ENCODE data around the gene BCLAF3. TPM values are rescaled to one million over a fixed set of nuclear protein-coding genes. Genes with fewer than 3 reads are reported as not detected.

The BCLAF3 gene
- total and polyA plus RNA-seq, 2 experiments from 2014 or later = 3.7 to 4.8 TPM

DNA sequence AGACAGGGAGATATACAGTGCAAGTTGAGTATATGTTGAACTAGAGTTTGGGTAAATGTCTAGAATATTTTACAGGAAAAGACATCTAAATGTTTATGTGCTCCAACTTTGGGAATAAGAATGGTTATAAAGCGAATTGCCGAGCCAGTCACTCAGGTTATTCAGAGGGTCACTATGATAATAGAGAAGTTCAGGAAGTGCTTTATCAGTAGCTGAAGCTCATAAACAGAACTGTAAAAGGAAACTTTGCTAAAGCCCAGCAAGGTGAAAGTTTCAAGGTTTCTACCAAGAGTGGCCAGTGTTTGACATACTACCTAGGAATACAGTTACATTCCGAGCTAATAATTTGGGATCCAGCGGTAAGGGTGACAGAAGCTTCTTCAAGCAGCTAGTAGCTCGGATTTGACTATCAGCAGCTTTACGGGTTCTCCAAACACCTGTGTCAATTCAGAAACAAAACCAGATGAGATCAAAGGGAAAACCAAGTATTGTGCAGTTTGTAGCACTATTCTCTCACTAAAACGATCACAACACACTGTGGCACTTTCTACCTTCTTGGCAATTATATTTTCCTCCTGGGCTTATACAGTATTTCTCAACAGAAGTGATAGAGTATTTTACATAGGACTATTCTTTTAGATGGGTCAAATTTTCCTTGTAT lies 17.2 kb upstream of the BCLAF3 start:
- Histone ChIP-seq H3K4me2 (ENCODE audit: unreplicated experiment) (no peak overlapping the region), H3K4me3 (no peak overlapping the region), H3K9me2 (ENCODE audit: insufficient read depth) (no peaks in the 10 kb centered on the region), H3K27me3 (replicated peaks; ENCODE audit: insufficient read depth) (no peaks in the 10 kb centered on the region), H3K79me2 (ENCODE audit: insufficient read depth) (no peaks in the 10 kb centered on the region), H3K9ac (no peak overlapping the region), H4K20me1 (ENCODE audit: insufficient read depth) (no peaks in the 10 kb centered on the region), H3K36me3 (ENCODE audit: low read depth) (no peaks in the 10 kb centered on the region), H3K27ac (no peak overlapping the region), H2AFZ (no peak overlapping the region), H3K4me1 (ENCODE audit: insufficient read depth) (no peaks in the 10 kb centered on the region), H3F3A (ENCODE audit: insufficient read depth) (no peaks in the 10 kb centered on the region), H3K9me3 (ENCODE audit: low read depth) (no peaks in the 10 kb centered on the region)
- DNase-seq = no peak
- 89 to 93% methylated on average over 7 of the region's 7 CpGs for WGBS, 2 experiments (ENCODE audit: low coverage in 1 of 2, low lambda C conversion rate in 2 of 2, missing lambda C conversion rate in 2 of 2)
- no peak for TF ChIP-seq EZH2phosphoT487 (IDR thresholded peaks at IDR 0.05; ENCODE audit: insufficient read depth, low read depth)
- TF ChIP-seq EZH2 (IDR thresholded peaks at IDR 0.05; ENCODE audit: insufficient read depth, poor library complexity, severe bottlenecking) = no peak
- in situ Hi-C loops (cut with MboI) = no loop called here

DNA sequence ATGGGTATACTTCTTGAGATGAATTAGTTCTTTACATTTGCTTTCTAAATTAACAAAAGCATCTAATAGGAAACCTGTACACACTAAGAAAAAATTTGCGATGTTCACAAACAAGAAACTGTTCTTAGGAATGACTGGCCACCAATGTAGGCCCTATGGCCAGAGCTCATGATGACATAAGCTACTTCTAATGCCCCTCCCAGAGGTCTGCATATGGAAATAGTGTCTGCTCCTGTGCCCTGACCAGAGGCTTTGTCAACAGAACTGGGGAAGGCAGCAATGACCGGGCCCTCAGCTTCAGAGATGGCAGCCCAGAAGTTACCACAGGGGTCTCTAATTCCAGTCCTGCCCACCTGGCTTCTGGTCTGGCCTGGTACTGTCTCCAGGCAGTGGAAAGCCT lies 15.0 kb upstream of the BCLAF3 start:
- Histone ChIP-seq H3F3A (ENCODE audit: insufficient read depth) (no peaks in the 10 kb centered on the region), H3K9ac (no peak overlapping the region), H3K36me3 (ENCODE audit: low read depth) (no peaks in the 10 kb centered on the region), H3K4me2 (ENCODE audit: unreplicated experiment) (no peak overlapping the region), H3K27ac (no peak overlapping the region), H3K9me3 (ENCODE audit: low read depth) (no peaks in the 10 kb centered on the region), H3K9me2 (ENCODE audit: insufficient read depth) (no peaks in the 10 kb centered on the region), H3K4me1 (ENCODE audit: insufficient read depth) (no peaks in the 10 kb centered on the region), H3K4me3 (no peak overlapping the region), H2AFZ (no peak overlapping the region), H3K27me3 (replicated peaks; ENCODE audit: insufficient read depth) (no peaks in the 10 kb centered on the region), H3K79me2 (ENCODE audit: insufficient read depth) (no peaks in the 10 kb centered on the region), H4K20me1 (ENCODE audit: insufficient read depth) (no peaks in the 10 kb centered on the region)
- WGBS, 2 experiments (ENCODE audit: low coverage in 1 of 2, low lambda C conversion rate in 2 of 2, missing lambda C conversion rate in 2 of 2) = 58 to 100% methylated on average over 1 to 2 of the region's 2 CpGs
- TF ChIP-seq EZH2 (IDR thresholded peaks at IDR 0.05; ENCODE audit: insufficient read depth, poor library complexity, severe bottlenecking) (no peak), EZH2phosphoT487 (IDR thresholded peaks at IDR 0.05; ENCODE audit: insufficient read depth, low read depth) (no peak)
- no peak for DNase-seq
- in situ Hi-C loops (cut with MboI) = no loop called here

DNA sequence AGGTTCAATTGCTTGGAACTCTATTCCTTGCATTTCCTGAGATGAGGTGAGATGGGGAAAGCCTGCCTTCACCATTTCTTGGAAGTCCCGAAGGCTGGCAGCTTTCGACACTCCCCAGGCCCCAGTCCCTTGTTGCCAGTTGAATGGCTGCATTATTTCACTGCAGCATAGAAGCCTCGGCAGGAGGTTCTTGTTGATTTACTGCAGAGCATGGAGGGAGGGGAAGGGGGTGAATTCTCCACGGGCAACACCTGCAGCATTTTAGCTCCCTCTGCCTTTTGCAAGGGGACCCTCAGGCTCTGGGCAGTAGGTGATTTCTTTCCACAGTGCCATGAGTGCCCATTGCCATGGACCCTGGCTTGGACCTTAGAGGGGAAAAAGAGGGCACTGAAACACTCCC lies 10.7 kb upstream of the BCLAF3 start:
- in situ Hi-C loops (cut with MboI) = no loop called here
- H3K9me3 ChIP-seq (ENCODE audit: low read depth) = no peaks in the 10 kb centered on the region
- no peak overlapping the region for H3K9ac ChIP-seq
- 71 to 72% methylated on average over 3 to 4 of the region's 4 CpGs for WGBS, 2 experiments (ENCODE audit: low coverage in 1 of 2, low lambda C conversion rate in 2 of 2, missing lambda C conversion rate in 2 of 2)
- H3K27ac ChIP-seq = no peak overlapping the region
- no peaks in the 10 kb centered on the region for H3K27me3 ChIP-seq (replicated peaks; ENCODE audit: insufficient read depth)
- H3K9me2 ChIP-seq (ENCODE audit: insufficient read depth) = no peaks in the 10 kb centered on the region
- no peaks in the 10 kb centered on the region for H3K36me3 ChIP-seq (ENCODE audit: low read depth)
- no peak overlapping the region for H2AFZ ChIP-seq
- no peaks in the 10 kb centered on the region for H3K79me2 ChIP-seq (ENCODE audit: insufficient read depth)
- no peak for DNase-seq
- no peak overlapping the region for H3K4me2 ChIP-seq (ENCODE audit: unreplicated experiment)
- no peaks in the 10 kb centered on the region for H3K4me1 ChIP-seq (ENCODE audit: insufficient read depth)
- TF ChIP-seq EZH2phosphoT487 (IDR thresholded peaks at IDR 0.05; ENCODE audit: insufficient read depth, low read depth) (no peak), EZH2 (IDR thresholded peaks at IDR 0.05; ENCODE audit: insufficient read depth, poor library complexity, severe bottlenecking) (no peak)
- no peaks in the 10 kb centered on the region for H3F3A ChIP-seq (ENCODE audit: insufficient read depth)
- no peaks in the 10 kb centered on the region for H4K20me1 ChIP-seq (ENCODE audit: insufficient read depth)
- no peak overlapping the region for H3K4me3 ChIP-seq

DNA sequence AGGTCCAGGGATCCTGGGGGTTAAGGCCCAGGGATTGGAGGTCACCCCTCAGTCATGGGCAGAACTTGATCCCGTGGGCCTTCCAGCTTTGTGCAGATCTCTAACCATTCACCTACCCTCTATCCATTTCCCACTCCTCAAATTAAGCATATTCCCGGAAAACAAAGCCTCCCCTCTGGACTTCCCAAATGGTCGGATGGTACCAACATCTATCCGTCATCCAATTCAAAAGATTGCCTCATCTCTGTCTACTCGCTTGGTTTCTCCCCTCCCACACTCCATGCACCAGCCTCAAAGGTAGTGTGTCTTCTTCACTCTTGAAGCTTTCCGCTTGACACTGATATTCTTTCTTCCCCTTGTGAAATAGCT lies 473 bp upstream of the BCLAF3 start:
- peak overlapping the region; percentile 68 for H3K4me2 ChIP-seq (ENCODE audit: unreplicated experiment)
- H3K27ac ChIP-seq = no peak overlapping the region
- H3K9ac ChIP-seq = peak overlapping the region; percentile 53

More for the DNA sequence above, 473 bp upstream of the BCLAF3 start:
- no peak for DNase-seq
- Histone ChIP-seq H3K79me2 (ENCODE audit: insufficient read depth) (peaks cover 30% of the 10 kb centered on the region), H4K20me1 (ENCODE audit: insufficient read depth) (no peaks in the 10 kb centered on the region), H3K4me1 (ENCODE audit: insufficient read depth) (no peaks in the 10 kb centered on the region), H3K36me3 (ENCODE audit: low read depth) (no peaks in the 10 kb centered on the region), H2AFZ (peak overlapping the region; percentile 90), H3F3A (ENCODE audit: insufficient read depth) (no peaks in the 10 kb centered on the region), H3K27me3 (replicated peaks; ENCODE audit: insufficient read depth) (no peaks in the 10 kb centered on the region), H3K9me3 (ENCODE audit: low read depth) (no peaks in the 10 kb centered on the region), H3K9me2 (ENCODE audit: insufficient read depth) (no peaks in the 10 kb centered on the region), H3K4me3 (peak overlapping the region; percentile 67)
- WGBS, 2 experiments (ENCODE audit: low coverage in 1 of 2, low lambda C conversion rate in 2 of 2, missing lambda C conversion rate in 2 of 2) = 16 to 19% methylated on average over 6 of the region's 6 CpGs
- in situ Hi-C loops (cut with MboI) = no loop called here
- no peak for TF ChIP-seq EZH2 (IDR thresholded peaks at IDR 0.05; ENCODE audit: insufficient read depth, poor library complexity, severe bottlenecking)
- no peak for TF ChIP-seq EZH2phosphoT487 (IDR thresholded peaks at IDR 0.05; ENCODE audit: insufficient read depth, low read depth)
